ENCODE data around the gene IQGAP3. TPM values are rescaled to one million over a fixed set of nuclear protein-coding genes. Genes with fewer than 3 reads are reported as not detected.

IQGAP3 gene
- total RNA-seq, 2 donors from 2014 or later = 1.0 TPM; not detected in 1

- no peaks in the 10 kb centered on the region for H3K27me3 ChIP-seq
- peaks cover 0 to 17% of the 10 kb centered on the region in 2 donors for H3K4me1 ChIP-seq
- H3K36me3 ChIP-seq = no peaks in the 10 kb centered on the region
- peak within 1 kb of the TSS; percentile 59 to 64 for H3K4me3 ChIP-seq
- TF ChIP-seq, protein P1, sequence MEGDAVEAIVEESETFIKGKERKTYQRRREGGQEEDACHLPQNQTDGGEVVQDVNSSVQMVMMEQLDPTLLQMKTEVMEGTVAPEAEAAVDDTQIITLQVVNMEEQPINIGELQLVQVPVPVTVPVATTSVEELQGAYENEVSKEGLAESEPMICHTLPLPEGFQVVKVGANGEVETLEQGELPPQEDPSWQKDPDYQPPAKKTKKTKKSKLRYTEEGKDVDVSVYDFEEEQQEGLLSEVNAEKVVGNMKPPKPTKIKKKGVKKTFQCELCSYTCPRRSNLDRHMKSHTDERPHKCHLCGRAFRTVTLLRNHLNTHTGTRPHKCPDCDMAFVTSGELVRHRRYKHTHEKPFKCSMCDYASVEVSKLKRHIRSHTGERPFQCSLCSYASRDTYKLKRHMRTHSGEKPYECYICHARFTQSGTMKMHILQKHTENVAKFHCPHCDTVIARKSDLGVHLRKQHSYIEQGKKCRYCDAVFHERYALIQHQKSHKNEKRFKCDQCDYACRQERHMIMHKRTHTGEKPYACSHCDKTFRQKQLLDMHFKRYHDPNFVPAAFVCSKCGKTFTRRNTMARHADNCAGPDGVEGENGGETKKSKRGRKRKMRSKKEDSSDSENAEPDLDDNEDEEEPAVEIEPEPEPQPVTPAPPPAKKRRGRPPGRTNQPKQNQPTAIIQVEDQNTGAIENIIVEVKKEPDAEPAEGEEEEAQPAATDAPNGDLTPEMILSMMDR (IDR thresholded peaks at IDR 0.05) = peak in 1 of 2 donors; percentile 11
- peak; percentile 91 for DNase-seq (ENCODE audit: low spot score)
- peak within 1 kb of the TSS; percentile 75 to 76 for H3K27ac ChIP-seq
- H3K9me3 ChIP-seq = no peaks in the 10 kb centered on the region
Observed at GRCh38 chr1:156601122-156601830, 28.9 kb upstream of the IQGAP3 start, which contains the start of gene GPATCH4. TSS of gene GPATCH4 (minus strand) at chr1:156601479.

DNA sequence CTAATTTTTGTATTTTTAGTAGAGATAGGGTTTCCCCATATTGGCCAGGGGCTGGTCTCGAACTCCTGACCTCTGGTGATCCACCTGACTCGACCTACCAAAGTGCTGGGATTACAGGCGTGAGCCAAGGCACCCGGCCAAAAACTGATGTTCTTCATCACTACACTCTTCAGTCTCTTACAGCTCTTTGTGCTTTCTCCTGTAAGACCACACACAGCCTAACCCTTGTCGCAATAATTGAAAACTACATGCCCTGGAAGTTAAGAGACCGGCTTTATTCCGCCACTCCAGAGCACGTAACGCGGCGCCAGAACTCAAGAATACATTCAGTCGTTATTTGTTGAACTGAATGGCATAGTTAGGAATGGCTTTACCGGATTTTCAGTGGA is 28.4 kb upstream of the IQGAP3 start:
- DNase-seq (ENCODE audit: low spot score) = no peak
- Histone ChIP-seq H3K36me3 (peaks cover 3% of the 10 kb centered on the region), H3K9me3 (no peaks in the 10 kb centered on the region), H3K27ac (peak overlapping the region; percentile 75 to 76), H3K27me3 (no peaks in the 10 kb centered on the region), H3K4me3 (peak overlapping the region; percentile 59 to 64), H3K4me1 (peaks cover 0 to 17% of the 10 kb centered on the region in 2 donors)
- TF ChIP-seq, protein P1 (IDR thresholded peaks at IDR 0.05) = no peak

DNA sequence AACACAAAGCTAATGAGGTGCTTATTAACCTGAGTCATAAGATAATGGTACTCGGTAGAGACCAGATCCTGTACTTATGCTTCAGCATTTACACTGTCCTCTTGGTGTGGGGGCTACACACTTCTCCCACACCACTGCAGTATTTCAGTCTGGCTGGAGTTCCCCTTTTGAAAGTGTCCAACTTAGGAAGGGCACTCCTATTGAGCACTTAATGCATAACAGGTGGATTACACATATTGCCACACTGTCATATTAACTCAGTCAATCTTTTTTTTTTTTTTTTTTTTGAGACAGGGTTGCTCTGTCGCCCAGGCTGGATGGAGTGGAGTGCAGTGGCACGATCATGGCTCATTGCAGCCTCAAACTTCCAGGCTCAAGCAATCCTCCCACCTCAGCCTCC is 27.4 kb upstream of the IQGAP3 start:
- Histone ChIP-seq H3K4me1 (peaks cover 0 to 17% of the 10 kb centered on the region in 2 donors), H3K4me3 (no peak overlapping the region), H3K36me3 (peaks cover 12% of the 10 kb centered on the region), H3K9me3 (no peaks in the 10 kb centered on the region), H3K27me3 (no peaks in the 10 kb centered on the region), H3K27ac (no peak overlapping the region)
- TF ChIP-seq, protein P1 (IDR thresholded peaks at IDR 0.05) = no peak
- DNase-seq (ENCODE audit: low spot score) = no peak

- H3K27ac ChIP-seq = no peak overlapping the region
- H3K36me3 ChIP-seq = peaks cover 19% of the 10 kb centered on the region
- DNase-seq (ENCODE audit: low spot score) = no peak
- no peaks in the 10 kb centered on the region for H3K27me3 ChIP-seq
- no peak overlapping the region for H3K4me3 ChIP-seq
- TF ChIP-seq, protein P1 (IDR thresholded peaks at IDR 0.05) = no peak
- peaks cover 0 to 17% of the 10 kb centered on the region in 2 donors for H3K4me1 ChIP-seq
- H3K9me3 ChIP-seq = no peaks in the 10 kb centered on the region
Observed at GRCh38 chr1:156598731-156599432, 26.5 kb upstream of the IQGAP3 start.

DNA sequence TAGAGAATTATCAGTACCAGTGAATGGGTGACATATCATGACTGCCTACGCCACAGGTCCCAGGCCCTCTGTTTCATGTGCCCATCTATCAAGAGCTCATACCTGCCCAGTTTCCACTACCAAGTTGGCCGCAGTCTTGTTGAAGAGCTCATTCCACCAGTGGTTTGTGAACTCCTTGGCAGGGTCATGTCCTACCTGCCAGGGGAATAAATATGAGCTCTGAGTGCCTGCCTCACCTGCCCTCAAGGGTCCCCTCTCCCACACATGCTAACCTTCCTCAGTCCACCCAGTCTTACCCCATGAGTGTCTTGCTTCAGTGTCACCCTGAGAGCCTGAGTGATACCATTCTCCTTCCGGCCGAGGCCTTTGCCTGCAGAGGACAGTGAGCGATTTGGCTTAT is 25.8 kb upstream of the IQGAP3 start:
- H3K36me3 ChIP-seq = peaks cover 27% of the 10 kb centered on the region
- H3K9me3 ChIP-seq = no peaks in the 10 kb centered on the region
- H3K27ac ChIP-seq = no peak overlapping the region
- H3K27me3 ChIP-seq = no peaks in the 10 kb centered on the region
- H3K4me1 ChIP-seq = peaks cover 0 to 17% of the 10 kb centered on the region in 2 donors
- TF ChIP-seq, protein P1 (IDR thresholded peaks at IDR 0.05) = no peak
- no peak for DNase-seq (ENCODE audit: low spot score)
- H3K4me3 ChIP-seq = no peak overlapping the region
